Transverse colon (tissue), 4 donors: ENCODE results near the gene KCNJ10. TPM values are rescaled to one million over a fixed set of nuclear protein-coding genes. Genes with fewer than 3 reads are reported as not detected.

Experiments used
- DNase-seq: peaks from one replicate; pipeline ENCODE4 v3.0.0-alpha.2; 2019
- H3K27ac ChIP-seq, 4 donors: fragments of 200-600 bp; sonication (generic); 2 replicates each; pipeline ENCODE4 v1.5.1; 2016 to 2018; ENCODE audit warnings: inconsistent platforms in 4 of 4
- H3K27me3 ChIP-seq: fragments of 200-600 bp; sonication (generic); 2 replicates; pipeline ENCODE4 v1.5.1; 2017; ENCODE audit warnings: inconsistent platforms
- H3K36me3 ChIP-seq, 4 donors: fragments of 200-600 bp; sonication (generic); 2 replicates each; pipeline ENCODE4 v1.5.1; 2017 to 2019; ENCODE audit warnings: inconsistent platforms in 4 of 4
- H3K4me1 ChIP-seq, 4 donors: fragments of 200-600 bp; sonication (generic); 2 replicates each; pipeline ENCODE4 v1.5.1; 2017 to 2020; ENCODE audit warnings: inconsistent platforms in 4 of 4
- H3K4me3 ChIP-seq, 4 donors: fragments of 200-600 bp; sonication (generic); 1 replicate in 1 of 4; 2 replicates in 3 of 4; pipeline versions ENCODE4 v1.5.1 to v1.6.1; 2017 to 2019; ENCODE audit warnings: inconsistent platforms in 4 of 4
- H3K9me3 ChIP-seq, 2 donors: fragments of 200-600 bp; sonication (generic); 2 replicates each; pipeline ENCODE4 v1.5.1; 2017 to 2019; ENCODE audit warnings: inconsistent platforms in 2 of 2
- EP300 ChIP-seq: sonication (generic); formaldehyde crosslinking; IDR thresholded peaks from one replicate; pipeline ENCODE4 v1.6.1; 2017; ENCODE audit warnings: antibody characterized with exemption, low read depth
- POLR2A ChIP-seq: fragments of 450-650 bp; IDR thresholded peaks from one replicate; pipeline ENCODE4 v1.6.1; 2016; ENCODE audit warnings: antibody characterized with exemption, mild to moderate bottlenecking, moderate library complexity
- POLR2AphosphoS5 ChIP-seq, 3 donors: sonication (generic); formaldehyde crosslinking; IDR thresholded peaks; one replicate each; pipeline ENCODE4 v1.6.1; 2016; ENCODE audit warnings: antibody characterized with exemption in 3 of 3
- WGBS, 2 donors: methylation state at CpG; one replicate each; pipeline ENCODE4 v1.1.5; 2018; ENCODE audit warnings: low coverage in 1 of 2; 5-methylcytosine and 5-hydroxymethylcytosine counted together
- in situ Hi-C, 4 donors: fragments of 200-750 bp; cut with MboI; loops; one replicate each; pipeline versions ENCODE4 v1.15.0 to v1.15.1; 2017; ENCODE audit warnings: low sequenced_read_pairs in 3 of 4, low pct_ligation_motif_present in 1 of 4, low pct_unique_long_range_greater_than_20kb in 1 of 4
- intact Hi-C: fragments of 100-400 bp; cut with DNase I; formaldehyde crosslinking; loops from one replicate; pipeline ENCODE4 v1.15.1; 2023; ENCODE audit warnings: low total_unique reads
- total RNA-seq, 4 donors: library from RNA; depleted of rRNA; stranded (reverse); fragments of >200 nt; gene quantifications; one replicate each; pipeline ENCODE4 v1.1.0, GENCODE V29; 2016
- TF ChIP-seq, protein P1 (sequence below), 5 experiments: fragments of 200-600 bp in 3 of 5; fragments of 450-650 bp in 2 of 5; sonication (generic) in 3 of 5; IDR thresholded peaks; 1 replicate in 2 of 5; 2 replicates in 3 of 5; pipeline ENCODE4 v1.5.1; 2016 to 2017; ENCODE audit warnings: antibody characterized with exemption in 5 of 5, inconsistent platforms in 3 of 5, mild to moderate bottlenecking in 2 of 5, moderate library complexity in 1 of 5

Gene KCNJ10
- total RNA-seq, 4 donors from 2014 or later = not detected

DNA sequence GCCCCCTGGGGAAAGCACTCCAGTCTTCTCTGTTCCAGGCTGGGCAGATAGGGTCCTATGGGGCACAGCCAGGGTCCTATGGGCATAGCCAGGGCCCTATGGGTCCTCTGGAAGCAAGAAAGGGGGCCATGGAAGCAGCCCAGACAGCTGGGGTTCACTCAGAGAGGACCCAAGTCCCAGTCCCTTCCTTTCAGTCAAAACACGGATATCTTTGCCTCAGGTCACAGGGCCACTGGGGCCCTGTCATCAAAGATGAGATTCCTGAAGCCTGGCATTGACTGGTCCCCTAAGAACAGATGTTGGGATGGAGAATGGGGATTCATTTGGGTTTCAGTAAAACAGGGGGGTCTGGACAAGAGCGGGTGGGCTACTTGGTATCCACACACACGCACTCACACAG, 19.9 kb upstream of the KCNJ10 start:
- Histone ChIP-seq H3K4me3 (no peak overlapping the region), H3K36me3 (peaks cover 0 to 4% (median 0%) of the 10 kb centered on the region in 4 donors), H3K9me3 (no peaks in the 10 kb centered on the region), H3K4me1 (peaks cover 5 to 19% (median 11%) of the 10 kb centered on the region in 4 donors), H3K27me3 (no peaks in the 10 kb centered on the region), H3K27ac (no peak overlapping the region)
- TF ChIP-seq, protein P1, sequence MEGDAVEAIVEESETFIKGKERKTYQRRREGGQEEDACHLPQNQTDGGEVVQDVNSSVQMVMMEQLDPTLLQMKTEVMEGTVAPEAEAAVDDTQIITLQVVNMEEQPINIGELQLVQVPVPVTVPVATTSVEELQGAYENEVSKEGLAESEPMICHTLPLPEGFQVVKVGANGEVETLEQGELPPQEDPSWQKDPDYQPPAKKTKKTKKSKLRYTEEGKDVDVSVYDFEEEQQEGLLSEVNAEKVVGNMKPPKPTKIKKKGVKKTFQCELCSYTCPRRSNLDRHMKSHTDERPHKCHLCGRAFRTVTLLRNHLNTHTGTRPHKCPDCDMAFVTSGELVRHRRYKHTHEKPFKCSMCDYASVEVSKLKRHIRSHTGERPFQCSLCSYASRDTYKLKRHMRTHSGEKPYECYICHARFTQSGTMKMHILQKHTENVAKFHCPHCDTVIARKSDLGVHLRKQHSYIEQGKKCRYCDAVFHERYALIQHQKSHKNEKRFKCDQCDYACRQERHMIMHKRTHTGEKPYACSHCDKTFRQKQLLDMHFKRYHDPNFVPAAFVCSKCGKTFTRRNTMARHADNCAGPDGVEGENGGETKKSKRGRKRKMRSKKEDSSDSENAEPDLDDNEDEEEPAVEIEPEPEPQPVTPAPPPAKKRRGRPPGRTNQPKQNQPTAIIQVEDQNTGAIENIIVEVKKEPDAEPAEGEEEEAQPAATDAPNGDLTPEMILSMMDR (IDR thresholded peaks at IDR 0.05) = no peak
- TF ChIP-seq POLR2AphosphoS5 (IDR thresholded peaks at IDR 0.05) (no peak), EP300 (no peak), POLR2A (no peak)
- in situ Hi-C loops (no loop called here), intact Hi-C loops (no loop called here)
- no peak for DNase-seq
- 60 to 86% methylated on average over 1 to 3 of the region's 3 CpGs for WGBS, 2 donors

DNA sequence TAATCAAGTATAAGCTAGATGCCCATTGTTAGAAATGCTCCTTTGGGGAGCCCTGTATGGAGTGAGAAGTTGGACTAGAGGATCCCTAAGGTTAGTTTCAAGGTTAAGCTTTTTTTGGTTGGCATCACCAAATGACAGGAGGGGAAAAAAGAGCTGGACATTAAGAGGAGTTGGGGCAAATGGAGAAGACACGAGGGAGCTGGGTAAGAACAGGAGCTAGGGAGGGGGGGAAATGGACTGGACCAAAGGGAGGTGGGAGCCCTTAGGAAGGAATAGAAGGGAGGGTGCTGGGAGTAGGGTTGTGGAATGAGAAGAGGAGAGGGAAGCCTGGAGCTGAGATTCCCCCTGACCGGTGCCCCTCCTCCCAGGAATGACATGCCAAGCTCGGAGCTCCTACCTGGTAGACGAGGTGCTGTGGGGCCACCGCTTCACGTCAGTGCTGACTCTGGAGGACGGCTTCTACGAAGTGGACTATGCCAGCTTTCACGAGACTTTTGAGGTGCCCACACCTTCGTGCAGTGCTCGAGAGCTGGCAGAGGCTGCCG, 17.2 kb upstream of the KCNJ10 start:
- in situ Hi-C loops (no loop called here), intact Hi-C loops (no loop called here)
- H3K27ac ChIP-seq = peak overlapping the region in 1 of 4 donors; percentile 25

DNA sequence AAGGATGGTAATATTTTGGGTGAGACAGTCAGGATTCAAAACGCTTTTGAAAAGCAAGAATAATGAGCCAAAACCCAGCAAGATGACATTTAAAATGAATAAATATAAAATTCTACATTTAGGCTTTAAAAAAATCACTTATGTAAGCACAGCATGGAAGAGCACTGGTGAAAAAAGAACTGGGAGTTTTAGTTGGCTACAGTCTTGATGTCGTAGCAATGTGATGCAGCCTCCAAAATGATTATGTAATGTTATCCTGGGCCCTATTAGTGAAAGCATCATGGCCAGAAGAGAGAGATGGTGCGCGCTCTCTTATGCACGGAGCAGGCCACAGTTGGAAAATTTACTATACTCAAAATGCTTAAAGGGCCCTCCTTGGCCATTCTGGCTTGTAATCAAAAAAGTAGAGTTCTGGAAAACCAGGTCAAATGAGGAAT, 16.5 kb upstream of the KCNJ10 start:
- in situ Hi-C loops = no loop called here
- DNase-seq = no peak
- H3K4me1 ChIP-seq = peaks cover 0 to 10% (median 8%) of the 10 kb centered on the region in 4 donors
- peaks cover 0 to 4% (median 0%) of the 10 kb centered on the region in 4 donors for H3K36me3 ChIP-seq
- TF ChIP-seq POLR2A = no peak
- TF ChIP-seq, protein P1 (IDR thresholded peaks at IDR 0.05) = no peak
- TF ChIP-seq EP300 = no peak
- TF ChIP-seq POLR2AphosphoS5 (IDR thresholded peaks at IDR 0.05) = no peak
- H3K9me3 ChIP-seq = no peaks in the 10 kb centered on the region
- H3K27me3 ChIP-seq = peaks cover 25% of the 10 kb centered on the region
- intact Hi-C loops = no loop called here
- H3K4me3 ChIP-seq = no peak overlapping the region
- WGBS, 2 donors = 82 to 83% methylated on average over 5 of the region's 5 CpGs
- H3K27ac ChIP-seq = peak overlapping the region in 2 of 4 donors; percentile 13 to 50

More for the DNA sequence above, 17.2 kb upstream of the KCNJ10 start:
- DNase-seq = no peak
- TF ChIP-seq, protein P1 (IDR thresholded peaks at IDR 0.05) = no peak
- TF ChIP-seq POLR2A (no peak), EP300 (no peak), POLR2AphosphoS5 (IDR thresholded peaks at IDR 0.05) (no peak)
- Histone ChIP-seq H3K4me1 (peaks cover 0 to 10% (median 8%) of the 10 kb centered on the region in 4 donors), H3K27me3 (peaks cover 18% of the 10 kb centered on the region), H3K9me3 (no peaks in the 10 kb centered on the region), H3K36me3 (peaks cover 0 to 4% (median 0%) of the 10 kb centered on the region in 4 donors), H3K4me3 (no peak overlapping the region)
- 91 to 97% methylated on average over 6 to 12 of the region's 12 CpGs for WGBS, 2 donors

DNA sequence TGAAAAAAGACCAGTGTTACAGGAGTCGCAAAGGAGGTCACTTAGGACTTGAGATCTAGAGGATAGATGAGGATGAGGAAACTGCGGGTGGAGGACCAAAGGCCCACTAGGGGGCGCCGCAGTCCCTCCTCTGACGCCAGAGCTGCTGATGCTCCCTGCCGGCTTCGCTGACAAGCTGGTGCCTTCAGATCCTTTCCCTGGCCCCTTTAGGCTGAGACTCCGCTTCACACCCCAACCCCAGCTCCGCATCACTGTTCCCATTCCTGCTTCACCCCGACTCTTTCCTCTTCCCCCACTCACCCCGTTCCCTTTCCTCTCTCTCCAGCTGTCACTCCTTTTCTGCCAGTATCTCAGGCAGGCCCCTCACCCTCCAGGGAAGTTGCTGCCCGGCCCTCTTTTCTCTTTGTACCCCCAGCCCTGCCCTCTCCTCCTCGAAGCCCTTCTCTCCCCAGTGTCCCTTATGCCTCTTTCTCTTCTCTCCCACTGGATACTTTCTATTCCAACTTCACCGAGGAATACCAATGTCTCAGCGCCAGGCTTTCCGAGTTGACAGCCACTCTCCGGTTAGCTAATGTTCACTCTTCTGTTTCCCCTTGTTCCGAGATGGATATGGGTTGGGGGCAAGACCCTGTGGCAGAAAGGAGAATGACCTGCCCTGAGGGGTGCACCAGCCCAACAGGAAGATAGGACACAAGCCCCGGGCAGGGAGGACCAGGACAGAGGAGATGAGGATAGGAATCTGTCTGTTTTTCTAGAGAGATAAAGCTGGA, 15.9 kb upstream of the KCNJ10 start:
- Histone ChIP-seq H3K27me3 (peaks cover 31% of the 10 kb centered on the region), H3K36me3 (peaks cover 0 to 2% (median 0%) of the 10 kb centered on the region in 4 donors), H3K27ac (peak overlapping the region in 2 of 4 donors; percentile 13 to 50), H3K4me3 (no peak overlapping the region), H3K9me3 (no peaks in the 10 kb centered on the region), H3K4me1 (peaks cover 0 to 13% (median 8%) of the 10 kb centered on the region in 4 donors)
- TF ChIP-seq, protein P1 (IDR thresholded peaks at IDR 0.05) = peak; percentile 78 to 90 (median 87)
- no peak for TF ChIP-seq EP300
- in situ Hi-C loops = no loop called here
- WGBS, 2 donors = 51 to 71% methylated on average over 9 to 19 of the region's 19 CpGs
- intact Hi-C loops = loop anchor here (2.0 kb wide), 1 partner anchor 39 kb away; no protein-coding TSS in a partner anchor
- peak; percentile 86 for DNase-seq
